ENCODE measurements around the gene TAAR5.

GRCh38 chr6:132596201-132596600 lies 6.7 kb upstream of the TAAR5 start:
- TF ChIP-seq CTCF (IDR thresholded peaks at IDR 0.05) = no peak
- TF ChIP-seq RCOR1 (IDR thresholded peaks at IDR 0.05; ENCODE audit: low read length) = no peak
- no peak for TF ChIP-seq USF1 (IDR thresholded peaks at IDR 0.05; ENCODE audit: borderline replicate concordance, low read depth)
- no peak for TF ChIP-seq CHD2 (IDR thresholded peaks at IDR 0.05; ENCODE audit: low read length, partially characterized antibody)
- no peak for TF ChIP-seq JUND (IDR thresholded peaks at IDR 0.05)
- no peak for TF ChIP-seq YY1 (IDR thresholded peaks at IDR 0.05; ENCODE audit: low read depth)
- no peak for TF ChIP-seq POLR2AphosphoS5 (IDR thresholded peaks at IDR 0.05; ENCODE audit: low read depth, low read length)
- no peak for TF ChIP-seq SIN3A (IDR thresholded peaks at IDR 0.05; ENCODE audit: borderline replicate concordance, low read depth, low read length)

All from SK-N-SH (cell line).